NCI-H82 treated with DMSO at 0.1 percent for 48 hours (cell line): ENCODE data around the gene CACTIN.

ENCODE experiments used
- DNase-seq: peaks from one replicate; lab custom pipeline; 2025; ENCODE audit not compliant: unreplicated experiment; lab: John Stamatoyannopoulos, UW

CACTIN gene

DNA sequence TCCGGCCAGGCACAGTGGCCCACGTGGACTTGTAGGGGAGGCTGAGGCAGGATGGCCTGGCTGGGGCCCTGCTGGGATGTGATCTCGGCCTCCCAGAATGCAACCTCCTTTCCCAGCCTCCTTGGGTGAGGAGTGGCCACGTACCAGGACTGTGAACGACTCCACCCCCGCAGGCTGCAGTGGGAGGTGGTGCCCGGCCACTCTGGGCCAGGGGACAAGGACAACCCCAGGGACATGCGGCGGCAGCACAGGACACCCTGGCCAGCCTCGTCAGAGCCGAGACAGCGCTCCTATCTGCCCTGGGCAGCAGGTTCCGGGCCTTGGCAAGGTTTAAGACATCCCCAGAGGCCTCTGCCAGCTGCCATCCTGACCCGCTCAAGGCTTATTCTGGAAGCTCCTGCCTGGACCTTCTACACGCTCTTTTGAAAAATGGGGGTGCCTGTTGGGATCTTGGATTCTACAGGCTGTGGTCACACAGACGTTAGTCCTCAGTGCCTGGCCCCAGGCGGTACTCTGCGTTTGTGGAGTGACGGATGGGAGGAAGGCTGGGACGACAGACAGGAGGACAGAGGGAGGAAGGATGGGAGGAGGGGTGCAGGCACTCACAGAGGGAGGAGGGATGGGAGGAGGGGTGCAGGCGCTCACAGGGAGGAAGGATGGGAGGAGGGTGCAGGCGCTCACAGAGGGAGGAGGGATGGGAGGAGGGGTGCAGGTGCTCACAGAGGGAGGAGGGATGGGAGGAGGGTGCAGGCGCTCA is 19.9 kb upstream of the CACTIN start:
- no peak for DNase-seq

DNA sequence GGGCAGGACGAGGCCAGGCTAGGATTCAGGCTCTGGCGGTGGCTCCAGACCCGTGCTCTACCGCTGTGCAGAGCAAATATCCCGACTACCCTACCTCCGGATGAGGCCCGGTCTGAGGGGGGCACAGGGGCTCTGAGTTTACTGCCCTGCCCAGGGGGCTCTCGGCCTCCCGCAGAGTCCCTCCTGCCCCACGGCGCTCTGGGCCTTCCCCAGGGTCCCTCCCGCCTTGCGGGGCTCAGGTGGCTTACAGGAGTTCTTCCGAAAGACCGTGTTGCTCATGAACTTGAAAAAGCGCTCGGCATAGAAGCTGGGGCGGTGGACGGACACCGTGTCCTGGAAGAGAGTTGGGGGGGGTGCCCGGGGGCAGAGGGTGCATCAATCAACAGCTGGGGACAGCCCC is 19.1 kb upstream of the CACTIN start:
- no peak for DNase-seq

DNA sequence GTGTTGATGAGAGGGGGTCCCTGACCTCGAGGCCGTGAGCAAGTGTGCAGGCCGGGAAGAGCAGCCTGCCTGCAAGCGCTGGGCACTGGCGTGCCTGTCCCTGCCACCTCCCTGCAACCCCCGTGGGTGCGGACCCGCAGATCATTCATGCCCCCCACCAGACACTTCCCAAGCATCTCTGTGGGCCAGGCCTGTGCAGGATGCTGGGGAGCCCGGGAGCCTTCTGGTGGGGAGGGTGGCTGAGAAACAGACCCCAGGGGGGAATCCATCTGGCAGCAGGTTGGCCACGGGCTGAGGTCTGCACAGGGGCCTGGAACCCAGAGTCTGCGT is 18.4 kb upstream of the CACTIN start:
- DNase-seq, result no peak

DNA sequence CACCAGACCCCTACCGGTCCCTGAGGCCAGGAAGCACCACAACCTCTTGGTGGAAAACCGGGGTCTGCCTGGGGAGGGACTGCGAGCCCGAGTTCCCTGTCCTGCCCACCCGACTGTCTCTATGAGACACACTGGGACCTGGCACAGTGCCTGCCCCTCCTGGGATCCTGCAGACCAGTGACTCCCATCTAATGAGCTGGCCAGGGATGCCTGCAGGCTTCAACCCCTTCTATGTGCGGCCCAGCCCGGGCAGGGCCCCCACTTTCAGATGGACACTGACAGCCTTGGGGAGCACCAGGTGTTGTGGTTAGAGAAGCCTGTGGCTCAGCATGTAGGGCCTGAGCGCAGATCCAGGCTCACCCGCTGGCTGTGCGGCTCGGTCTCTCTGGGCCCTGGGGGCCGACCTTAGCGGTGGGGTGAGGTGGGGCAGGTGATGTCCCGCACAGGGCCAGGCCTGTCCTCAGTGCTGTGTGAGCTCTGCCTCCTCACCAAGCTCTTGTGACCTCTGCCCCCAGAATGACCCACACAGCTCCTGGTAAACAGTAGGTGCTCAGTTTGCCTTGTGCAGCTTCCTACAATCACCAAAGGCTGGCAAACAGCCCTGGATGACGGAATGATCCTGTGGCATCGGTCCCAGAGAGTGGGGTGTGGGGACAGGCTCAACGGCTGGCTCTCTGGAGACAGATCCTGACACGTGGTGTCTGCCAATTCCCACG is 17.9 kb upstream of the CACTIN start:
- no peak for DNase-seq

DNA sequence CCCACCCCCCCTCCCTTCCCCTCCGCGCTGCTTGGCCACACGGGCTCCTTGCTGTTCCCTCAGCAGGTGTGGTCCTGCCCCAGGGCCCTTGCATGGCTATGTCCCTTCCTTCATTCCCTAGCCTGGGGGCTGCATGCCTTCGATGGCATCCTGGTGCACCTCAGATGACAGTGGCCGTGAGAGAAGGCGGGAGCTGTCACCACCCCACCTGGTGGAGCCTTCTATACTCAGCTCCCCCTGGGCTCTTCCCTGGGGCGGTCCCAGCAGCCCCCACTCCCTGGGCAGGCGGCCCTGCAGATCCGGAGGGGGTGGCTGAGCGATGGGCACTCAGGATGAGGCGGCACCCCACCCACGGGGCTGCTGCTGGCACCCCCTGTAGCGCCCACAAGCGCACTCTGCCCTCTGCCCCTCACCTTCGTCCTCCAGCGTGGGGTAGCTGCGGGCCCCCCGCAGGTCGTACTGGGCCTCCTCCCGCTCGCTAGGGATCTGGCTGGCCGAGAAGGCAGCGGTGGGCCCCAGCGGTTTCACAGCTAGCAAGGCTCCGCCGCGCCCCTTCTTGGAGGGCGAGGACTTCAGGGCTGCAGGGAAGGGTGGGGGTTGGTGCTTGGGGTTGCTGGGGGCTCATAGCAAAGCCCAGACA is 17.2 kb upstream of the CACTIN start:
- no peak for DNase-seq

DNA sequence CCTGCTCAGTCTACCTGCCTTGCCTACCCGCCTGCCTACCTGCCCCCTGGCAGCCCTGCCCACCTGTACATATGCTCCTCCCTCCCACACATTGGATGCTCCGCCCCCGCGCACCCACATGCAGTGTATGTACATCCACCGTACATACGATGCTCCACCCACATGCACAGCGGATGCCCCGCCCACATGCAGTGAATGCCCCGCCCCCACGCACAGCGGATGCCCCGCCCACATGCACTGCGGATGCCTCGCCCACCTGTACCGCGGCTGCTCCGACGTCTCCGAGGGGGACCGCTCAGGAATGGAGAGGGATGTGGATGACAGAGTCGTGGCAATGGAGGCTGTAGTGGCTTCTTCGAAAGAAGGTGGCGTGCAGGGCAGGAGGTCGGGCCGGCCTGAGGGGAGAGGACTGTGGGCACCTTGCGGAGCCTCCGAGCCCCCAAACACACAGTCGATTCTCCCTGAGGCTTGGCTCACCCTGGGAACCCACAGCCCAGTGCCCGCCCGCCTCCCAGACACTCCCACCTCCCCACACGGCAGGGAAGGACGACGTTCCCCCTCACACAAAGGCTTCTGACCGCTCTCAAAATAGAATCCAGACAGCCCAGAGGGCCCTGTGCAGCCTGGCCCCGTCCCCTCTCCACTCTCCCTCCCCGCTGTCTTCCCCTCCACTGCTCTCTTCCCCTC is 16.5 kb upstream of the CACTIN start:
- DNase-seq, result no peak

DNA sequence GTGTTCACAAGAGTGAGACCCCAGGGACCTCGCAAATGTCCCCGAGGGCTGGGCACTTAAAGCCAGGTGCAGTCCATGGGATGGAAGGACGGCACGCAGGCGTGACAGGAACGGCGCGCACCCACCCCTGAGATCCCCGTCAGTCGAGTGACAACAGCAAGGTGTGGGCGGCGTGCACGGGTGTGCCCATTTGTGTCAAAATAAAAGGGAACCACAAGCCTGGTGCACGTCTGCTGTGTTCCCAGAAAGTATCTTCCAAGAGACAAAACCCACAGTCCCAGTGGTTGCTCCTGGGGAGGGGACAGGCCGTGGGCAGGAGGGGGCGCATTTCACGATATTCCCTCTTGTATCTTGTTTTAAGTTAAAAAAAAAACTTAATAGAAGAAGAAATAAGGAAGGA is 15.7 kb upstream of the CACTIN start:
- no peak for DNase-seq

DNA sequence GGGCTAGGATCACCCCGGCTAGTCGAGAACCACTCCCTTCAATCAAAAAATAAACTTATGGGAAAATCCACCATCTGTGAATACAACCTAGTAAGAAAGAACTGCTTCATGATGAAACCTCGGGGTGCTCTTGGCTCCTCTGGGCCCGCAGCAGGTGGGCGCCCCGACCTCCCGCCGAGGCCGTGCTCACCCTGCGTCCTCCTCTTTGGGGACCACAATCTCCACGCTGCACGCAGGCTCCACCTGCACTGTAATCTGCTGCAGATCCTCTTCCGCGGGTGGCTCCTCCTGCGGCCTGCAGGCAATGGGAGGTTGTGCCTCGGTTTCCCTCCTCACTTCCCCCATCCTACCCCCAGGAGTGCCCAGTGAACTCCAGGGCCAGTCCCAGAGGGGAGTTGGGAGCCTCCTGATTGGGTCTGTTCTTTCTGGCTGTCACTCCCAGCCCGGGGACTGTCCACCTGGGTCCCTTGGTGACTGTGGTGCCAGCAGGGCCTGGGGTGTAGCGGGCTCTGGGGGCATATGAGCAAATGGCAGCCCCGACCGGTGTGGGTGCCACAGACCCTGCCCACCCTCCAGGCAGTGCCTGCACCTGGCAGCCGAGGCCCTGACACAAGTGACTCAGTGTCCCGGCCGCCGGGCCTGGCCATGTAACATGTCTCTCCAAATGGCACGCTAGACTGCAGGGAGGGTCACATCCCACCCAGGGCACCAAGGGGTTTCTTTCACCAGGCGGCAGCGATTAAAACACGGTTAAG is 15.1 kb upstream of the CACTIN start:
- DNase-seq, result no peak

DNA sequence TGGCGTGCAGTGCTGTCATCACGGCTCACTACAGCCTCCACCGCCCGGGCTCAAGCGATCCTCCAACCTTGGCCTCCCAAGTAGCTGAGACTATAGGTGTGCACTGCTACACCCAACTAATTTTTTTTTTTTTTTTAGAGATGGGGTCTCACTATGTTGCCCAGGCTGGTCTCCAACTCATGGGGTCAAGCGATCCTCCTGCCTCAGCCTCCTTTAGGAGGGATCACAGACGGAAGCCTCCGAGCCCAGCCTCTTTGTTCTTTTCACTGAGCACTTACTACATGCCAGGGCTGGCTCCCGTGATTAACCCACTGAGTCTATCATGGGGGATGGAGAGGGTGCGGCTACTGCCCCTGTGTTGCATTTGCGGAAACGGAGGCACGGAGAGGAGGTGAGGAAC is 12.9 kb upstream of the CACTIN start:
- no peak for DNase-seq

DNA sequence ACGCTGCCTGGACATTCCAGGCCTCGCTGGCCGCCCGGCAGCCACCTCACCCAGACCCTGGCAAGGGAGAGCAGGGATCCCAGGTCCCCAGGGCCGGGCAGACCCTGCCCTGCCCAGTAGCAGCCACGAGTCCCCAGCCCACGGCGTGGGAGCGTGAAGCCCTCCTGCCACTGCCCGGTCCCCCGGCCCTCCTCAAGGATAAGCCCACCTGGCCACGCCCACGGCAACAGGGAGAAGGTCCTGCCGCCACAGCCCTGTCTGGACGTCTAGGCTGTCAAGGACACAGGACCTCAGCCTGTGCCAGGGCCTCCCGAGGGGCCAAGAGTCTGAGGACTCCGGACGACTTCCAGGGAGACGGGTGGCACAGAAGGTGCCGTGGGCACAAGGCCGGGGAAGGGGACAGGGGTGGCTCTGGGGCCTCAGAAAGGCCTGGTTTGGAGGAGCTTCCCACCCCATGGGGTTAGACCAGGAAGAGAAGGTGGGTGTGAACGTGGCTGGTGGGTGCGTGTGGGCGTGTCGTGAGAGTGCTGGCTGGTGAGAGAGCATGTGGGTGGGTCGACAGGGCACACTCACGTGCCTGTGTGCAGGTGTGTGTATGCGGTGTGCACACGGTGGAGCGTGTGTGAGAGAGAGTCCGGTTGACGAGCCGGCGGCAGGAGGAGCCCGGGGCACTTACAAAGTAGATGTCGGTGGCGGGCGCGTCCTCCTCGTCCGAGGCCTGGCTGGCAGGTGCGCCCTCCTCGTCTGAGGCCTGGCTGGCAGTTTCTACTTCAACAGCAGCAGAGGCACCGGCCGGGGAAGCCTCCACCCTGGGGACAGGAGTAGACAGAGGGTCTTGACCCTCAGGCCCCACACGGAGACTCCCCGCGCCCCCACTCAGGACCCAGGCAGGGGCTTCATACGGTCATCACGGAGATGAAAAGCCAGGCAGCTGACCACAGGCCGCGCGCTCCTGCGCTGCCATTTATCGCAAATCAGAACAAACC is 11.9 kb upstream of the CACTIN start:
- DNase-seq, result no peak

DNA sequence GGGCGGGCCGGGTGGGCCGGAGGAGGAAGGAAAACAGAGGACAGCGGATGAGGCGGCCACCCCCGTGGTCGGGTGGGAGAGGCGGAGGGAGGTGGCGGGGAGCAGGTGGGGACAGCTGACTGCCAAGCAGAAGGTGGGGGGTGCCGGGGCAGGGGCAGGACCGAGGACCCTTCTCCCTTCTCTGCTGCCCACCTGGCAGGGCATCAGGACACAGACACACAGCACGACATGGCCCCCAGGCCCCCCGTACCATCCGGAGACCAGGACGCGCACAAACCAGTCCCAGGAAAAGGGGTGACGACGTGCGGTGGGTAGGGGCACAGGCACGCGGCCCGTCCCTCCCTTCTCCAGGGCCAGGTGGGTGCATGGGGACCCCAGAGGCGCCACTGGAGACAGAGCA is 11.0 kb upstream of the CACTIN start:
- no peak for DNase-seq

DNA sequence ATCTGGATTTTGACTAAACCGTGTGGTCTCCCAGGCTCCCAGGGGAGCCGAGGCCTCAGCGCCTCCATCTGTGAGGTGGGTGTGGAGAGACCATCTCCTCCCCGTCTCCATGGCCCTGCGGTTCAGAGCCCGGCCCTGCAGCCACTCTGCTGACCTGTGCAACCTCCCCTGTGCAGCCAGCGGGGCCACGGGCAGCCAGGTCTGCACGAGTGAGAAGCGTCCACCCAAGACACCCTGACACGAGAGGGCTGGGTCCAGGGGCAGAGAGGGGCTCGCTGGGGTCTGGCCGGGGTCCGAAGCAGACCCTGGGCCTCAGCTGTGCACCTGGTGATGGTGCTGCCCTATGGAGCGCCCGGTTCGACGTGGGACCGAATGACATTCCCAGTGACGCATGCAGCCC is 10.4 kb upstream of the CACTIN start:
- no peak for DNase-seq

DNA sequence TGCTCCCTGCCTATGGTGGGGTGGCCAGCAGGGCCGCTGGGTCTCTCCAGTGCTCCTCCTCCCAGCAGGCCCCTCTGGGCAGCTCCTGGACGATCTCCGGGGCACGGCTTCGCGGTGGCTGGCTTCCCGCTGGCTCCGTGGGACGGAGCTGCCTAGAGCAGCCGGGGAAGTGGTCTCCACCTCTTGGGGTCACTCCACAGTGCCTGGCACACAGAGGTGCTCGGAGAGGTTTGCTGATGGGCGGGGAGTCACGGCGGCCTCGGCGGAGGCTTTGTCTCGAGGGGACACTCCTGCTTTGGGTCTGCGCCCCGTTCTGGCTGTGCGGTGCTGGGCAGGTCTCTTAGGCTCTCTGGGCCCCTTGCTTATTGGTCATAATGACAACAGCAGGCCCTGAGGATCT is 9.9 kb upstream of the CACTIN start:
- DNase-seq, result no peak

DNA sequence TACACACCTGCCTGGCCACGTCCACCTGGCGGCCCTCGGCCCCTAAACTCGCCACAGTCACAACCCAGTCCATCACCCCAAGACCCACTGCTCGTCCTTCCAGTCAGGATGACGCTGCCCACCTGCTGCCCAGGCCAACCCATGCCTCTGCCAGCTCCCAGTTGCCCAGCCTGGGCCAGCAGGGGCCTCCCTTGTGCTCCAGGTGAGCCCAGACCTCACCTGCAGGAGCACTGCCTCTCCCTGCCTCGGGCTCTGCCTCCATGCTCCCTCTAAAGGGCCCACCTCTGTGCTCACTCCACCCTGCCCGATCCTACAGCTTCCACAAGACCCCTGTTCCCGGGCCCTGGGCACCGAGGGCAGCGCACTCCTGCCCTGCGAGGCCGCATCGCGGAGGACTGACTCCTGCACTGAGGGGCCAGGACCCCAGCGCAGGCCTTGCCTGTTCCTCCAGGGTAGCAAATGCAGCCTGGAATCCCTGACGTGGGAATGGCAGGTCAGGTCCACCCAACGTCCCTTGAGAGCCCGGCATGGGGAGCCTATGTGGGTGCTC is 8.0 kb upstream of the CACTIN start:
- DNase-seq, result no peak

DNA sequence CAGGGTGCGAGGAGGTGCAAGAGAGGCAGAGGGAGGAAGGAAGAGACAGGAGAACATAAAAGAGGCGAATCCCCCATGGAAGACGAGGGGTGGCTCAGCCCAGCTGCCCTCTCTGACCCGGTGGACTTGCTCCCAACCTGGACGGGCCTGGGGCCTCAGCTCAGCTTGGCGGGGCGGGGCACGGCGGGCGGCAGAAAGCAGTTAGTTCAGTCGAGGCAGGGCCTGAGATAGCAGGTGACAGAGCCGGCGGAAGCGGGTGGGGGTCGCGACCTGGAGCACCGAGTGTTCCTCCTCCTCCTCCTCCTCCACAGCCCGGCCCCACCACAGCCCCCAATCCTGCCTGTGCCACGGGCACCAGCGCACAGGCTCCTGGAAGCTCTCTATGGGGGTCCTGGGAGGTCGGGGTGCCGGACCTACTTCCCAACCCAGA is 7.0 kb upstream of the CACTIN start:
- no peak for DNase-seq

DNA sequence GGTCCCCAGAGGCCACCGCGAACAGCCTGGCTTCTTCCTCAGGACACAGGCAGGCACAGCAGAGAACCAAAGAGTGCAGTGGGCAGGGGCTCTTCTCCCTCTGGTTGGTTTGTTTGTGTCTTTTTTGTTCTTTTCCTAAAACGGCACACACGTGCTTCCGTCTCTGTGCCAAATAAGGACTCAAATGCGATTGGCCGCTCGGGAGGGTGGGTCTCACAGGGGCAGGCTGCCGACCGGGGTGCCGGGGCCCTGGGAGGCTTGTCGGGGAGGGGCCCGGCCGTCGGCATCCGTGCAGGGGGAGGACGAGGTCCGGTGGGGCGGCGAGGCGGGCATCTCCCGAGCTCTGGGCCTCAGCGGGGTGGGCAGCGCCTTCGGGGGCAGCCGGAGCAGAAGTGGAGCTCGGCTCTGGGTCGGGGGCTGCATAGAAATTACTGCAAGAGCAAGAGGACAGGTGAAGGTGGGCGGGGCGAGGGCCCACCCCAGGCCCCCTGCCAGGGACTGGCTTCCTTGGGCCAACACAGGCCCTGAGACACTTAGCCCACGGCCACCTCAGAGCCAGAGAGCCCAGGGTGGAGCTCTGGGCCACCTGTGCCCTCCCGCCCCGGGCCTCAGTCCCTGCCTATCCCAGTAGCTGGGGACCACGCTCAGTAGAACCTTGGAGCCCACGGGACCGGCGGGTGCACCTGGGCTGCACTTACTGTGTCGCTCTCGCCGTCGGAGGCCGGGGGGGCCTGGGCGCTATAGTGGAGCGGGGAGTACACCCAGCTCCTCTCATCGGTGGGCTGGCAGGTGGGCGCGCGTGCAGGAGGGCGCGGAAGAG is 6.4 kb upstream of the CACTIN start:
- DNase-seq, result no peak

DNA sequence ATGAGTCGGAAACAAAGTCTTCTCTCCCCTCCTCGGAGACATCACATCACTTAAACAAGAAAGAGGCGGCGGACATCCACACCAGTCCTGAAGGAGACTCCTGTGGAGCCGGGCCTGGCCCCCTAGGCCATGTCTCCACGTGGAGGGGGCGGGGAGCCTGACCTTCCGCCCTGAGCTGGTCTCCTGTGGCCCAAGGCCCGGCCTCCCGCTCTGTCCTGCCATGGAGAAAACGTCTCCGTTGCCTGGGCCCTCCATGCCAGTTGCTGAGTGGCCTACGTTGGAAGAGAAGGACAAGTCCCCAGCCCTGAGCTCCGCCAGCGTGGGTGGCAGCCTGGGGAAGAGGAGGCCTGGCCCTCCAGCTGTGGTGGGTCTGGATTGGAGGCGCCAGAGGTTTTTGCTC is 5.5 kb upstream of the CACTIN start:
- no peak for DNase-seq

DNA sequence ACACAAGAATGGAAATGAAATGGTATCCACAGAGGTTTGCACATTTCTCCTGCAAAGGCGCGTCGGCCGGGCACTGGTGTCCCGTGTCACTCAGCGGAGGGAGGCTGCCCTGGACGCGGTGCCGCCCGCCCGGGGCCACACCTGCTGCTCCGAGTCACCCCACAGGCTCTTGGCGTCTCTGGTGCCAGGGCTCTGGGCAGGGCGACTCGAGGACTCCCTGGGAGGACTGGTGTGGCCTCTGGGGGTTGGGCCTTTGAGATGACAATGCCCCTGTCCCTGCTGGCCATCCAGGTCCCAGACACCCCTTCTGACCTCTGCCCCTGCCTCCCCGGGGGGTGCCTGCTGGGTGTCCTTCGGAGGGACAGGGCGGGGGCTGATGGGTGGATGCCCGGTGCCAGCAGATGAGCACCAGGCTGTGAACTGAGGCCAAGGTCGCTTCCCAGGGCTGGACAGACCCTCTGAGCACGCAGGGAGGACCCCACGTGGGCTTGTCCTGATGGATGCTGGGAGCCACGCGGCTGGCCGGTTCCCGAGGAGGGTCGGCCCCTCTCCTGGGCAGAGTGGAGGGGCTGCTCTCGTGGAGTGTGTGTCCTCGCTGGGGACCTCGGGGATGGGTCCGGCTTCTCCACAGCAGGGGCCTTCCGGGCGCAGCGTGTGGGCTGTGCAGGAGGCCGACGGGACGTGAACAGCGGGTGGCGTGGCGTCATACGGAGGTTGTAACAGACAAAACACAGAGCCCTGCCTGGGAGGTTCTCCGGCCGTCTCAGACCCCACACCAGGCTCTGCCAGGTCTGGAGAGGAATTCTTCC is 4.7 kb upstream of the CACTIN start:
- DNase-seq, result no peak
